ENCODE results near the gene ZCCHC14. TPM values are rescaled to one million over a fixed set of nuclear protein-coding genes. Genes with fewer than 3 reads are reported as not detected.

ZCCHC14 gene
- total RNA-seq, 1 experiment from 2014 or later, result 37.8 TPM

GRCh38 chr16:87535457-87535854 lies 42.6 kb upstream of the ZCCHC14 start (continued):
- TF ChIP-seq, protein P1, sequence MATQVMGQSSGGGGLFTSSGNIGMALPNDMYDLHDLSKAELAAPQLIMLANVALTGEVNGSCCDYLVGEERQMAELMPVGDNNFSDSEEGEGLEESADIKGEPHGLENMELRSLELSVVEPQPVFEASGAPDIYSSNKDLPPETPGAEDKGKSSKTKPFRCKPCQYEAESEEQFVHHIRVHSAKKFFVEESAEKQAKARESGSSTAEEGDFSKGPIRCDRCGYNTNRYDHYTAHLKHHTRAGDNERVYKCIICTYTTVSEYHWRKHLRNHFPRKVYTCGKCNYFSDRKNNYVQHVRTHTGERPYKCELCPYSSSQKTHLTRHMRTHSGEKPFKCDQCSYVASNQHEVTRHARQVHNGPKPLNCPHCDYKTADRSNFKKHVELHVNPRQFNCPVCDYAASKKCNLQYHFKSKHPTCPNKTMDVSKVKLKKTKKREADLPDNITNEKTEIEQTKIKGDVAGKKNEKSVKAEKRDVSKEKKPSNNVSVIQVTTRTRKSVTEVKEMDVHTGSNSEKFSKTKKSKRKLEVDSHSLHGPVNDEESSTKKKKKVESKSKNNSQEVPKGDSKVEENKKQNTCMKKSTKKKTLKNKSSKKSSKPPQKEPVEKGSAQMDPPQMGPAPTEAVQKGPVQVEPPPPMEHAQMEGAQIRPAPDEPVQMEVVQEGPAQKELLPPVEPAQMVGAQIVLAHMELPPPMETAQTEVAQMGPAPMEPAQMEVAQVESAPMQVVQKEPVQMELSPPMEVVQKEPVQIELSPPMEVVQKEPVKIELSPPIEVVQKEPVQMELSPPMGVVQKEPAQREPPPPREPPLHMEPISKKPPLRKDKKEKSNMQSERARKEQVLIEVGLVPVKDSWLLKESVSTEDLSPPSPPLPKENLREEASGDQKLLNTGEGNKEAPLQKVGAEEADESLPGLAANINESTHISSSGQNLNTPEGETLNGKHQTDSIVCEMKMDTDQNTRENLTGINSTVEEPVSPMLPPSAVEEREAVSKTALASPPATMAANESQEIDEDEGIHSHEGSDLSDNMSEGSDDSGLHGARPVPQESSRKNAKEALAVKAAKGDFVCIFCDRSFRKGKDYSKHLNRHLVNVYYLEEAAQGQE (IDR thresholded peaks at IDR 0.05; ENCODE audit: low read depth), result no peak
- no peak for TF ChIP-seq FOSL1 (IDR thresholded peaks at IDR 0.05; ENCODE audit: low read depth)

GRCh38 chr16:87534751-87535150 lies 41.9 kb upstream of the ZCCHC14 start:
- Histone ChIP-seq H3K9me2 (ENCODE audit: insufficient read depth) (no peaks in the 10 kb centered on the region), H3K4me2 (ENCODE audit: low read length) (no peak overlapping the region), H4K20me1 (ENCODE audit: insufficient read depth) (no peaks in the 10 kb centered on the region), H3K27ac (ENCODE audit: low read depth, low read length) (no peak overlapping the region), H3K4me3 (replicated peaks in 1 of 2; ENCODE audit: low read depth in 1 of 2, low read length in 2 of 2) (no peak overlapping the region), H3K36me3 (ENCODE audit: control insufficient read depth in 1 of 2, insufficient read depth in 2 of 2, low read length in 2 of 2) (no peaks in the 10 kb centered on the region), H3K79me2 (ENCODE audit: insufficient read depth, low read length) (no peaks in the 10 kb centered on the region), H3K9me3 (ENCODE audit: control insufficient read depth in 1 of 2, insufficient read depth in 1 of 2, low read depth in 1 of 2, low read length in 2 of 2) (no peaks in the 10 kb centered on the region), H3K4me1 (ENCODE audit: control insufficient read depth in 1 of 2, insufficient read depth in 2 of 2, low read length in 2 of 2) (no peaks in the 10 kb centered on the region), H3K9ac (ENCODE audit: low read length) (no peak overlapping the region), H3K27me3 (ENCODE audit: insufficient read depth, low read length) (peaks cover 35% of the 10 kb centered on the region; the same call in 1 of the 2 replicates), H2AFZ (ENCODE audit: low read depth, low read length, poor library complexity, severe bottlenecking) (no peak overlapping the region)
- BruUV-seq (replicated peaks), result no TSS peak
- ATAC-seq (no peak), DNase-seq (ENCODE audit: low read depth, low spot score) (no peak)
- POLR2A ChIA-PET, result no interaction called here
- intact Hi-C loops (cut with micrococcal nuclease), result no loop called here
- RAD21 ChIA-PET (ENCODE audit: low non-redundant PET in 1 of 2, low total read pairs in 2 of 2, uncharacterized antibody in 2 of 2, unreplicated experiment in 2 of 2), result no interaction called here
- CTCF ChIA-PET, result no interaction called here
- TF ChIP-seq EGR1 (IDR thresholded peaks at IDR 0.05; ENCODE audit: low read depth) (no peak), EZH2phosphoT487 (IDR thresholded peaks at IDR 0.05; ENCODE audit: borderline replicate concordance) (no peak), ZNF274 (IDR thresholded peaks at IDR 0.05; ENCODE audit: low read depth, low read length) (no peak), TCF7L2 (IDR thresholded peaks at IDR 0.05; ENCODE audit: borderline replicate concordance, extremely low read depth, insufficient read depth, insufficient read length) (no peak), SRF (IDR thresholded peaks at IDR 0.05; ENCODE audit: low read depth) (no peak), JUND (IDR thresholded peaks at IDR 0.05) (no peak), ELF1 (IDR thresholded peaks at IDR 0.05; ENCODE audit: borderline replicate concordance, low read depth) (no peak), CEBPB (IDR thresholded peaks at IDR 0.05; ENCODE audit: low read depth) (no peak), ZFX (IDR thresholded peaks at IDR 0.05) (no peak), SIN3A (IDR thresholded peaks at IDR 0.05; ENCODE audit: low read depth) (no peak), CBX3 (IDR thresholded peaks at IDR 0.05; ENCODE audit: low read depth) (no peak), CTCF (IDR thresholded peaks at IDR 0.05 in 2 of 3, conservative IDR thresholded peaks at IDR 0.05 in 1 of 3; ENCODE audit: borderline replicate concordance in 1 of 3, insufficient read depth in 1 of 3, low read depth in 2 of 3, low read length in 2 of 3) (no peak), FOSL1 (IDR thresholded peaks at IDR 0.05; ENCODE audit: low read depth) (no peak), POLR2A (IDR thresholded peaks at IDR 0.05; ENCODE audit: borderline replicate concordance, extremely low read depth, insufficient read depth, insufficient read length) (no peak)
- TF ChIP-seq, protein P2, sequence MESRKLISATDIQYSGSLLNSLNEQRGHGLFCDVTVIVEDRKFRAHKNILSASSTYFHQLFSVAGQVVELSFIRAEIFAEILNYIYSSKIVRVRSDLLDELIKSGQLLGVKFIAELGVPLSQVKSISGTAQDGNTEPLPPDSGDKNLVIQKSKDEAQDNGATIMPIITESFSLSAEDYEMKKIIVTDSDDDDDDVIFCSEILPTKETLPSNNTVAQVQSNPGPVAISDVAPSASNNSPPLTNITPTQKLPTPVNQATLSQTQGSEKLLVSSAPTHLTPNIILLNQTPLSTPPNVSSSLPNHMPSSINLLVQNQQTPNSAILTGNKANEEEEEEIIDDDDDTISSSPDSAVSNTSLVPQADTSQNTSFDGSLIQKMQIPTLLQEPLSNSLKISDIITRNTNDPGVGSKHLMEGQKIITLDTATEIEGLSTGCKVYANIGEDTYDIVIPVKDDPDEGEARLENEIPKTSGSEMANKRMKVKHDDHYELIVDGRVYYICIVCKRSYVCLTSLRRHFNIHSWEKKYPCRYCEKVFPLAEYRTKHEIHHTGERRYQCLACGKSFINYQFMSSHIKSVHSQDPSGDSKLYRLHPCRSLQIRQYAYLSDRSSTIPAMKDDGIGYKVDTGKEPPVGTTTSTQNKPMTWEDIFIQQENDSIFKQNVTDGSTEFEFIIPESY (IDR thresholded peaks at IDR 0.05; ENCODE audit: extremely low read depth, insufficient replicate concordance, low read length), result no peak

All from HCT116 (cell line).